ENCODE measurements around the gene AGAP6. TPM values are rescaled to one million over a fixed set of nuclear protein-coding genes. Genes with fewer than 3 reads are reported as not detected.
"Not testable (repeated sequence)": the region's sequence is repeated elsewhere in the genome, so short reads cannot be mapped to it uniquely, and the experiment has no call there.

AGAP6 gene
- polyA plus RNA-seq, 3 donors = 0.31 to 37.6 (median 0.65) TPM

DNA sequence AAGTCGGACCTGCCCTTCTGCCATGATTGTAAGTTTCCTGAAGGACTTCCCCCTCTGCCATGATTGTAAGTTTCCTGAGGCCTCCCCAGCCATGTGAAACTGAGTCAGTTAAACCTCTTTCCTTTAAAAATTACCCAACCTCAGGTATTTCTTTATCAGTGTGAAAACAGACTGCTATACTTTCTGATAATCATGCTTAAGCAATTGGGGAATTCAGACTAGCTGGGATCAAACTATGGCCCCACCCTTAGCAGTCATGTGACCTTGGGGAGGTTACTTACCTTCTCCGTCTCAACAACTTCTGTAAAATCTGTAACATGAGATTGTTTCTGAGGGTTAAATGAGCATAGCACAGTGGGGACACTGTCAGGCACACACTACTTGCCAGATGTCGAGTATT is 999 bp upstream of the AGAP6 start:
- H3K4me1 ChIP-seq (ENCODE audit: control insufficient read depth in 1 of 2, insufficient read depth in 2 of 2, low read length in 2 of 2); H3K4me1 Mint-ChIP-seq; intact Hi-C loops (cut with micrococcal nuclease); H3K27ac Mint-ChIP-seq; H3K4me3 Mint-ChIP-seq; H3K9ac ChIP-seq (ENCODE audit: insufficient read depth, low read length, poor library complexity, severe bottlenecking); H3K9me3 ChIP-seq (replicated peaks in 1 of 2; ENCODE audit: control insufficient read depth in 1 of 2, insufficient read depth in 1 of 2, low read length in 2 of 2); H3K27ac ChIP-seq (ENCODE audit: low read depth in 1 of 2, low read length in 2 of 2); H3K27me3 Mint-ChIP-seq (ENCODE audit: low read depth in 3 of 3); H3K36me3 ChIP-seq (replicated peaks in 1 of 2; ENCODE audit: control insufficient read depth in 1 of 2, insufficient read depth in 2 of 2, low read length in 2 of 2); H4K20me1 ChIP-seq (ENCODE audit: insufficient read depth, low read length); H3K4me2 ChIP-seq (replicated peaks; ENCODE audit: extremely low read depth, low read length, poor library complexity, severe bottlenecking); H2AFZ ChIP-seq (ENCODE audit: insufficient read depth, low read depth, low read length, poor library complexity, severe bottlenecking); H3K4me3 ChIP-seq (replicated peaks in 1 of 3; ENCODE audit: low read depth in 2 of 3, low read length in 3 of 3); H3K9me3 Mint-ChIP-seq; H3K27me3 ChIP-seq (ENCODE audit: control insufficient read depth in 2 of 2, insufficient read depth in 2 of 2, low read length in 2 of 2); H3K79me2 ChIP-seq (ENCODE audit: insufficient read depth, low read length): not testable (repeated sequence)
- no CpG with 5 or more reads among the region's 3 CpGs for WGBS (ENCODE audit: insufficient coverage)
- peak in 1 of 3 donors; percentile 5 for DNase-seq
- H3K36me3 Mint-ChIP-seq = peaks cover 13 to 18% of the 10 kb centered on the region in 2 donors

DNA sequence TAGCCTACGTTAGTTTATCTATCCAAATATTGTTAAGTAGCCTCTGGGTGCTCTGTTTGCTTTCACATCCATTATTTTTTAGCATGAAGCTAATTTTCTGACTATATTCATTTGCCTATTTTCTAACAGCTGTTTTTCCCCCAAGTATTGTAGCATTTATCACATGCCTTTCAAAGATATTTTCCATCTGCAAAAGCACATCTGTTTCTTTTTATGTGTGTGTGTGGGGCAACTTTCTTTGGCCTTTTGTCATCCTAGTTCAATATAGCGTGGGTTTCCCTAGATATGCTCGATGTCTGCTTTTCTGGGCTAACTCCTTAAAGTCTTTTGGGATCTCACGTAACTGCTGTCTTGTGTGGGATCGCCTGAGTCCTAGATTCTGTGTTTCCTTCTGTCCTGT is 7.1 kb downstream of the AGAP6 start:
- H3K4me1 ChIP-seq (ENCODE audit: control insufficient read depth in 1 of 2, insufficient read depth in 2 of 2, low read length in 2 of 2); H3K4me2 ChIP-seq (replicated peaks; ENCODE audit: extremely low read depth, low read length, poor library complexity, severe bottlenecking); intact Hi-C loops (cut with micrococcal nuclease); DNase-seq; H3K27me3 Mint-ChIP-seq (ENCODE audit: low read depth in 3 of 3); H2AFZ ChIP-seq (ENCODE audit: insufficient read depth, low read depth, low read length, poor library complexity, severe bottlenecking); H3K27ac ChIP-seq (ENCODE audit: low read depth in 1 of 2, low read length in 2 of 2); H4K20me1 ChIP-seq (ENCODE audit: insufficient read depth, low read length); H3K27me3 ChIP-seq (ENCODE audit: control insufficient read depth in 2 of 2, insufficient read depth in 2 of 2, low read length in 2 of 2); H3K9ac ChIP-seq (ENCODE audit: insufficient read depth, low read length, poor library complexity, severe bottlenecking); H3K9me3 Mint-ChIP-seq; H3K27ac Mint-ChIP-seq; H3K4me3 ChIP-seq (replicated peaks in 1 of 3; ENCODE audit: low read depth in 2 of 3, low read length in 3 of 3); H3K4me3 Mint-ChIP-seq; H3K36me3 ChIP-seq (replicated peaks in 1 of 2; ENCODE audit: control insufficient read depth in 1 of 2, insufficient read depth in 2 of 2, low read length in 2 of 2); H3K79me2 ChIP-seq (ENCODE audit: insufficient read depth, low read length); H3K9me3 ChIP-seq (replicated peaks in 1 of 2; ENCODE audit: control insufficient read depth in 1 of 2, insufficient read depth in 1 of 2, low read length in 2 of 2); H3K4me1 Mint-ChIP-seq: not testable (repeated sequence)
- WGBS (ENCODE audit: insufficient coverage) = no CpG with 5 or more reads among the region's 5 CpGs
- H3K36me3 Mint-ChIP-seq = peaks cover 15 to 23% of the 10 kb centered on the region in 2 donors

DNA sequence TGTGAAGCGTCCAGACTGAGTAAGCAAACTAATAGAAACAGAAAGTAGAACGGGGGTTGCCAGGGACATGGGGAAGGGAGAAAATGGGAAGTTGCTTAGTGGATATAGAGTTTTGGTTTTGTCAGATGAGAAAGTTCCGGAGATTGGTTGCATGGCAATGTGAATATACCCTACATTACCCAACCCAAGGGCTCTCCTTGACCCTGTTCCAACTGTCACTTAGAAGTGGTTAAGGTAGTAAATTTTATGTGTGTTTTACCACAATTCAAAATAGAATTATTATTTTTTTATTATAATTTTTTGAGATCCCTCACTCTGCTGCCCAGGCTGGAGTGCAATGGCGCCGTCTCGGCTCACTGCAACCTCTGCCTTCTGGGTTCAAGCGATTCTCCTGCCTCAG is 25.8 kb downstream of the AGAP6 start:
- H4K20me1 ChIP-seq (ENCODE audit: insufficient read depth, low read length); H3K4me3 ChIP-seq (replicated peaks in 1 of 3; ENCODE audit: low read depth in 2 of 3, low read length in 3 of 3); H3K27me3 Mint-ChIP-seq (ENCODE audit: low read depth in 3 of 3); H3K36me3 Mint-ChIP-seq; H3K4me2 ChIP-seq (replicated peaks; ENCODE audit: extremely low read depth, low read length, poor library complexity, severe bottlenecking); intact Hi-C loops (cut with micrococcal nuclease); H3K9me3 Mint-ChIP-seq; H3K36me3 ChIP-seq (replicated peaks in 1 of 2; ENCODE audit: control insufficient read depth in 1 of 2, insufficient read depth in 2 of 2, low read length in 2 of 2); H3K27me3 ChIP-seq (ENCODE audit: control insufficient read depth in 2 of 2, insufficient read depth in 2 of 2, low read length in 2 of 2); H3K79me2 ChIP-seq (ENCODE audit: insufficient read depth, low read length); H3K27ac Mint-ChIP-seq; H3K9me3 ChIP-seq (replicated peaks in 1 of 2; ENCODE audit: control insufficient read depth in 1 of 2, insufficient read depth in 1 of 2, low read length in 2 of 2); H3K4me3 Mint-ChIP-seq; H2AFZ ChIP-seq (ENCODE audit: insufficient read depth, low read depth, low read length, poor library complexity, severe bottlenecking); H3K27ac ChIP-seq (ENCODE audit: low read depth in 1 of 2, low read length in 2 of 2); H3K9ac ChIP-seq (ENCODE audit: insufficient read depth, low read length, poor library complexity, severe bottlenecking); H3K4me1 Mint-ChIP-seq; H3K4me1 ChIP-seq (ENCODE audit: control insufficient read depth in 1 of 2, insufficient read depth in 2 of 2, low read length in 2 of 2): not testable (repeated sequence)
- no CpG with 5 or more reads among the region's 7 CpGs for WGBS (ENCODE audit: insufficient coverage)
- DNase-seq = peak; percentile 36 to 50 (median 48)

DNA sequence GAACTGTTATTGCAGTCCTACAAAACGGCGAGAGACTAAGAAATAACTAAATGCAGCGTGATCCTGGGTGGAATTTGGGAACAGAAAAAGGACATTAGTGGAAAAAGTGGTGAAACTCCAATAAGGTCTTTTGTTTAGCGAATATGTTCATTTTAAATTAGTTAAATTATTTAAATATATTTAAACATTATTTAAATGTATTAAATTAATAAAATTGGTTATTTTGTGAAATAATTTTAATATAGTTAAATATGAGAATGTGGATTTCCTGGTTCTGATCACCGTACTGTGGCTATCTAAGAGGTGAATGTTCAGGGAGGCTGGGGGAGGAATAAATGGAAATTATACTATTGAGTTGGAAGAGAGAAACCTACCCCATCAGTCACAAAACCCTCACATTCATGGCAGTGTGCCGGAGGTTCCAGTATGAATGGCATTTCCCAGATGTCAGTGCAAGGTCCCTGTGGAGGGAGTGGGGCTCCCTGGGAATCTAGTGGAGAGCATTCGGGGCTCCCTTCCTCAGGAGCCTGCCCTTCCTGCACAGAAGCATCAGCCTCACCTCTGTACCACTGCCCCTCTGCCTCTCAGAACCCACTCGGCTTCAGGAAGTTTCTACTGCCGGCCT is 27.5 kb downstream of the AGAP6 start:
- intact Hi-C loops (cut with micrococcal nuclease); H3K9ac ChIP-seq (ENCODE audit: insufficient read depth, low read length, poor library complexity, severe bottlenecking); H3K27me3 ChIP-seq (ENCODE audit: control insufficient read depth in 2 of 2, insufficient read depth in 2 of 2, low read length in 2 of 2); DNase-seq; H4K20me1 ChIP-seq (ENCODE audit: insufficient read depth, low read length); H3K79me2 ChIP-seq (ENCODE audit: insufficient read depth, low read length); H3K4me1 ChIP-seq (ENCODE audit: control insufficient read depth in 1 of 2, insufficient read depth in 2 of 2, low read length in 2 of 2); H3K36me3 Mint-ChIP-seq; H2AFZ ChIP-seq (ENCODE audit: insufficient read depth, low read depth, low read length, poor library complexity, severe bottlenecking); H3K4me2 ChIP-seq (replicated peaks; ENCODE audit: extremely low read depth, low read length, poor library complexity, severe bottlenecking); H3K36me3 ChIP-seq (replicated peaks in 1 of 2; ENCODE audit: control insufficient read depth in 1 of 2, insufficient read depth in 2 of 2, low read length in 2 of 2); H3K9me3 ChIP-seq (replicated peaks in 1 of 2; ENCODE audit: control insufficient read depth in 1 of 2, insufficient read depth in 1 of 2, low read length in 2 of 2); H3K4me3 Mint-ChIP-seq; H3K4me3 ChIP-seq (replicated peaks in 1 of 3; ENCODE audit: low read depth in 2 of 3, low read length in 3 of 3); H3K9me3 Mint-ChIP-seq; H3K27me3 Mint-ChIP-seq (ENCODE audit: low read depth in 3 of 3); H3K27ac ChIP-seq (ENCODE audit: low read depth in 1 of 2, low read length in 2 of 2); H3K4me1 Mint-ChIP-seq: not testable (repeated sequence)
- H3K27ac Mint-ChIP-seq = peak overlapping the region in 1 of 7 donors; percentile 24
- 58% methylated on average over 2 of the region's 9 CpGs for WGBS (ENCODE audit: insufficient coverage)

Measured in CD14-positive monocyte (primary cell).